ENCODE measurements around the gene OR5V1. TPM values are rescaled to one million over a fixed set of nuclear protein-coding genes. Genes with fewer than 3 reads are reported as not detected.
"Not testable (repeated sequence)": the region's sequence is repeated elsewhere in the genome, so short reads cannot be mapped to it uniquely, and the experiment has no call there.

OR5V1 gene
- total RNA-seq, 2 experiments from 2014 or later, result not detected

GRCh38 chr6:29325777-29326176 is 42.9 kb downstream of the OR5V1 start:
- Mint-ChIP-seq H3K4me1 (no peaks in the 10 kb centered on the region), H3K9me3 (no peaks in the 10 kb centered on the region), H3K4me3 (no peak overlapping the region), H3K27me3 (peaks cover 16% of the 10 kb centered on the region), H3K27ac (no peak overlapping the region), H3K36me3 (ENCODE audit: low read depth) (no peaks in the 10 kb centered on the region)
- DNase-seq, result no peak
- CTCF ChIA-PET, result no interaction called here
- POLR2A ChIA-PET, result no interaction called here

GRCh38 chr6:29323332-29323731 is 45.3 kb downstream of the OR5V1 start:
- H3K4me1 Mint-ChIP-seq; CTCF ChIA-PET; H3K9me3 Mint-ChIP-seq; H3K36me3 Mint-ChIP-seq (ENCODE audit: low read depth); DNase-seq; H3K27ac Mint-ChIP-seq; POLR2A ChIA-PET; H3K4me3 Mint-ChIP-seq: not testable (repeated sequence)
- H3K27me3 Mint-ChIP-seq, result peaks cover 13% of the 10 kb centered on the region

- Mint-ChIP-seq H3K4me3 (no peak overlapping the region), H3K27me3 (peaks cover 11% of the 10 kb centered on the region), H3K9me3 (no peaks in the 10 kb centered on the region), H3K36me3 (ENCODE audit: low read depth) (no peaks in the 10 kb centered on the region), H3K27ac (no peak overlapping the region), H3K4me1 (no peaks in the 10 kb centered on the region)
- no peak for DNase-seq
- POLR2A ChIA-PET, result no interaction called here
- CTCF ChIA-PET, result no interaction called here
Measured at GRCh38 chr6:29319931-29320330, 48.7 kb downstream of the OR5V1 start.

Other genes with a start within 250 kb of the OR5V1 start
- not detected for gene OR2J2, start 198.0 kb downstream of the OR5V1 start, total RNA-seq
- gene OR14J1, start 67.2 kb downstream of the OR5V1 start, total RNA-seq, result not detected
- gene OR12D3, start 6.4 kb upstream of the OR5V1 start, total RNA-seq, result not detected
- not detected for gene OR12D2, start 26.8 kb upstream of the OR5V1 start, total RNA-seq
- not detected for gene OR12D1, start 46.1 kb upstream of the OR5V1 start, total RNA-seq
- not detected for gene OR10C1, start 70.4 kb upstream of the OR5V1 start, total RNA-seq
- not detected for gene OR11A1, start 88.2 kb upstream of the OR5V1 start, total RNA-seq
- gene OR2H1, start 88.3 kb upstream of the OR5V1 start, total RNA-seq, result not detected
- not detected for gene MAS1L, start 119.1 kb upstream of the OR5V1 start, total RNA-seq
- gene UBD, start 190.9 kb upstream of the OR5V1 start, total RNA-seq, result under 1 TPM; 0.38 to 0.40 TPM
- not detected for gene OR2H2, start 216.3 kb upstream of the OR5V1 start, total RNA-seq